Liver (tissue), 9 donors: Measurements from ENCODE around the gene RNF182. TPM values are rescaled to one million over a fixed set of nuclear protein-coding genes. Genes with fewer than 3 reads are reported as not detected.
"Not testable (repeated sequence)": the region's sequence is repeated elsewhere in the genome, so short reads cannot be mapped to it uniquely, and the experiment has no call there.

Source experiments
- DNase-seq: peaks from one replicate; pipeline ENCODE4 v3.0.0-alpha.2; 2017; ENCODE audit warnings: low spot score
- H3K27ac ChIP-seq, 2 donors: one replicate each; pipeline ENCODE4 v1.7.0; 2013; ENCODE audit warnings: inconsistent platforms in 2 of 2, low read length in 2 of 2, control low read depth in 1 of 2, low read depth in 1 of 2, mild to moderate bottlenecking in 1 of 2
- H3K27me3 ChIP-seq, 4 donors: one replicate each; pipeline versions ENCODE4 v1.6.1 to v1.7.0; 2013; ENCODE audit warnings: low read length in 3 of 4, inconsistent platforms in 1 of 4, mild to moderate bottlenecking in 1 of 4, moderate library complexity in 1 of 4; ENCODE audit not compliant: control insufficient read depth in 4 of 4, insufficient read depth in 4 of 4
- H3K36me3 ChIP-seq, 4 donors: one replicate each; pipeline versions ENCODE4 v1.6.1 to v1.7.0; 2013; ENCODE audit warnings: low read length in 3 of 4, mild to moderate bottlenecking in 3 of 4, low read depth in 1 of 4, moderate library complexity in 1 of 4; ENCODE audit not compliant: control insufficient read depth in 4 of 4, insufficient read depth in 3 of 4
- H3K4me1 ChIP-seq, 4 donors: one replicate each; pipeline versions ENCODE4 v1.6.1 to v1.7.0; 2013; ENCODE audit warnings: low read length in 3 of 4, mild to moderate bottlenecking in 3 of 4, moderate library complexity in 1 of 4; ENCODE audit not compliant: control insufficient read depth in 4 of 4, insufficient read depth in 4 of 4
- H3K4me3 ChIP-seq, 3 donors: one replicate each; pipeline versions ENCODE4 v1.6.1 to v1.7.0; 2013; ENCODE audit warnings: low read length in 3 of 3, control low read depth in 1 of 3, low read depth in 1 of 3, mild to moderate bottlenecking in 1 of 3
- H3K9ac ChIP-seq, 2 donors: one replicate each; pipeline ENCODE4 v1.7.0; 2013; ENCODE audit warnings: low read length in 2 of 2, mild to moderate bottlenecking in 2 of 2, moderate library complexity in 2 of 2, control low read depth in 1 of 2, low read depth in 1 of 2
- H3K9me3 ChIP-seq, 4 donors: one replicate each; pipeline versions ENCODE4 v1.6.1 to v1.7.0; 2013; ENCODE audit warnings: low read length in 3 of 4; ENCODE audit not compliant: control insufficient read depth in 4 of 4
- EGR1 ChIP-seq, 2 donors: IDR thresholded peaks; 2 replicates each; pipeline ENCODE4 v1.6.1; 2016 to 2018; ENCODE audit warnings: antibody characterized with exemption in 2 of 2, low read depth in 2 of 2
- FOXA1 ChIP-seq: IDR thresholded peaks from 2 replicates; pipeline ENCODE4 v1.6.1; 2016; ENCODE audit warnings: antibody characterized with exemption
- FOXA2 ChIP-seq: IDR thresholded peaks from 2 replicates; pipeline ENCODE4 v1.6.1; 2016; ENCODE audit warnings: antibody characterized with exemption
- GABPA ChIP-seq, 2 donors: IDR thresholded peaks in 1 of 2; conservative IDR thresholded peaks in 1 of 2; 2 replicates each; pipeline ENCODE4 v1.6.1; 2016; ENCODE audit warnings: antibody characterized with exemption in 2 of 2, mild to moderate bottlenecking in 1 of 2, moderate library complexity in 1 of 2
- HNF4A ChIP-seq, 2 donors: conservative IDR thresholded peaks; 2 replicates each; pipeline ENCODE4 v1.6.1; 2016; ENCODE audit warnings: antibody characterized with exemption in 2 of 2, mild to moderate bottlenecking in 2 of 2
- HNF4G ChIP-seq: IDR thresholded peaks from 2 replicates; pipeline ENCODE4 v1.6.1; 2016; ENCODE audit warnings: antibody characterized with exemption
- JUND ChIP-seq, 2 donors: IDR thresholded peaks; 2 replicates each; pipeline ENCODE4 v1.6.1; 2016; ENCODE audit warnings: antibody characterized with exemption in 2 of 2
- MAX ChIP-seq: IDR thresholded peaks from 2 replicates; pipeline ENCODE4 v1.6.1; 2016; ENCODE audit warnings: antibody characterized with exemption
- NR2F2 ChIP-seq: IDR thresholded peaks from 2 replicates; pipeline ENCODE4 v1.6.1; 2016; ENCODE audit warnings: antibody characterized with exemption
- RAD21 ChIP-seq, 2 donors: IDR thresholded peaks; 2 replicates each; pipeline ENCODE4 v1.6.1; 2016; ENCODE audit warnings: antibody characterized with exemption in 2 of 2, mild to moderate bottlenecking in 2 of 2
- RXRA ChIP-seq, 2 donors: IDR thresholded peaks; 2 replicates each; pipeline ENCODE4 v1.6.1; 2017 to 2018; ENCODE audit warnings: antibody characterized with exemption in 2 of 2, mild to moderate bottlenecking in 1 of 2
- SP1 ChIP-seq: IDR thresholded peaks from 2 replicates; pipeline ENCODE4 v1.6.1; 2018; ENCODE audit warnings: antibody characterized with exemption, mild to moderate bottlenecking
- TAF1 ChIP-seq: conservative IDR thresholded peaks from 2 replicates; pipeline ENCODE4 v1.6.1; 2016; ENCODE audit warnings: antibody characterized with exemption, mild to moderate bottlenecking
- YY1 ChIP-seq: IDR thresholded peaks from 2 replicates; pipeline ENCODE4 v1.6.1; 2016; ENCODE audit warnings: antibody characterized with exemption, mild to moderate bottlenecking
- ZBTB33 ChIP-seq: IDR thresholded peaks from 2 replicates; pipeline ENCODE4 v1.6.1; 2016; ENCODE audit warnings: antibody characterized with exemption
- WGBS: extraction: QIAGEN DNeasy Blood & Tissue Kit; methylation state at CpG from one replicate; pipeline ENCODE4 v1.1.7; 2013; 5-methylcytosine and 5-hydroxymethylcytosine counted together
- polyA plus RNA-seq, 2 donors: library from polyadenylated mRNA; stranded (reverse) in 1 of 2; unstranded in 1 of 2; fragments of 200-250 nt in 1 of 2; fragments of >200 nt in 1 of 2; fragmentation: Nextera tagmentation in 1 of 2; extraction: Ambion mirVana in 1 of 2; gene quantifications; one replicate each; pipeline versions ENCODE4 v1.2.1 to v1.2.3, GENCODE V29; 2013 to 2015
- total RNA-seq, 2 donors: library from RNA; depleted of rRNA; stranded (reverse); fragments of >200 nt; gene quantifications; one replicate each; pipeline ENCODE4 v1.2.3, GENCODE V29; 2014
- TF ChIP-seq, protein P1 (sequence below): fragments of 150-350 bp; IDR thresholded peaks from 2 replicates; pipeline ENCODE4 v1.5.1; 2017; ENCODE audit warnings: improper control_type of control experiment, low read depth, low read length; ENCODE audit not compliant: missing input control
- TF ChIP-seq, protein P2 (sequence below): IDR thresholded peaks from 2 replicates; pipeline ENCODE4 v1.6.1; 2016; ENCODE audit warnings: antibody characterized with exemption, mild to moderate bottlenecking
- TF ChIP-seq, protein P3 (sequence below): IDR thresholded peaks from 2 replicates; pipeline ENCODE4 v1.6.1; 2016; ENCODE audit warnings: antibody characterized with exemption
- donor health status: healthy.
- donor health status: healthy.
- donor health status: healthy.
- donor health status: healthy.
- donor health status: healthy.

RNF182 gene
- total and polyA plus RNA-seq, 4 donors, result 1.4 TPM; not detected in 3

GRCh38 chr6:14017626-14018475 lies 93.1 kb downstream of the RNF182 start:
- TF ChIP-seq RAD21 (IDR thresholded peaks at IDR 0.05) (no peak), SP1 (no peak), RXRA (IDR thresholded peaks at IDR 0.05) (no peak), FOXA1 (no peak), GABPA (IDR thresholded peaks at IDR 0.05 in 1 of 2, conservative IDR thresholded peaks at IDR 0.05 in 1 of 2) (no peak), HNF4A (conservative IDR thresholded peaks at IDR 0.05) (no peak), JUND (IDR thresholded peaks at IDR 0.05) (no peak), EGR1 (IDR thresholded peaks at IDR 0.05; ENCODE audit: low read depth in 2 of 2) (no peak)
- TF ChIP-seq, protein P1, sequence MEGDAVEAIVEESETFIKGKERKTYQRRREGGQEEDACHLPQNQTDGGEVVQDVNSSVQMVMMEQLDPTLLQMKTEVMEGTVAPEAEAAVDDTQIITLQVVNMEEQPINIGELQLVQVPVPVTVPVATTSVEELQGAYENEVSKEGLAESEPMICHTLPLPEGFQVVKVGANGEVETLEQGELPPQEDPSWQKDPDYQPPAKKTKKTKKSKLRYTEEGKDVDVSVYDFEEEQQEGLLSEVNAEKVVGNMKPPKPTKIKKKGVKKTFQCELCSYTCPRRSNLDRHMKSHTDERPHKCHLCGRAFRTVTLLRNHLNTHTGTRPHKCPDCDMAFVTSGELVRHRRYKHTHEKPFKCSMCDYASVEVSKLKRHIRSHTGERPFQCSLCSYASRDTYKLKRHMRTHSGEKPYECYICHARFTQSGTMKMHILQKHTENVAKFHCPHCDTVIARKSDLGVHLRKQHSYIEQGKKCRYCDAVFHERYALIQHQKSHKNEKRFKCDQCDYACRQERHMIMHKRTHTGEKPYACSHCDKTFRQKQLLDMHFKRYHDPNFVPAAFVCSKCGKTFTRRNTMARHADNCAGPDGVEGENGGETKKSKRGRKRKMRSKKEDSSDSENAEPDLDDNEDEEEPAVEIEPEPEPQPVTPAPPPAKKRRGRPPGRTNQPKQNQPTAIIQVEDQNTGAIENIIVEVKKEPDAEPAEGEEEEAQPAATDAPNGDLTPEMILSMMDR, result no peak
- TF ChIP-seq, protein P2, sequence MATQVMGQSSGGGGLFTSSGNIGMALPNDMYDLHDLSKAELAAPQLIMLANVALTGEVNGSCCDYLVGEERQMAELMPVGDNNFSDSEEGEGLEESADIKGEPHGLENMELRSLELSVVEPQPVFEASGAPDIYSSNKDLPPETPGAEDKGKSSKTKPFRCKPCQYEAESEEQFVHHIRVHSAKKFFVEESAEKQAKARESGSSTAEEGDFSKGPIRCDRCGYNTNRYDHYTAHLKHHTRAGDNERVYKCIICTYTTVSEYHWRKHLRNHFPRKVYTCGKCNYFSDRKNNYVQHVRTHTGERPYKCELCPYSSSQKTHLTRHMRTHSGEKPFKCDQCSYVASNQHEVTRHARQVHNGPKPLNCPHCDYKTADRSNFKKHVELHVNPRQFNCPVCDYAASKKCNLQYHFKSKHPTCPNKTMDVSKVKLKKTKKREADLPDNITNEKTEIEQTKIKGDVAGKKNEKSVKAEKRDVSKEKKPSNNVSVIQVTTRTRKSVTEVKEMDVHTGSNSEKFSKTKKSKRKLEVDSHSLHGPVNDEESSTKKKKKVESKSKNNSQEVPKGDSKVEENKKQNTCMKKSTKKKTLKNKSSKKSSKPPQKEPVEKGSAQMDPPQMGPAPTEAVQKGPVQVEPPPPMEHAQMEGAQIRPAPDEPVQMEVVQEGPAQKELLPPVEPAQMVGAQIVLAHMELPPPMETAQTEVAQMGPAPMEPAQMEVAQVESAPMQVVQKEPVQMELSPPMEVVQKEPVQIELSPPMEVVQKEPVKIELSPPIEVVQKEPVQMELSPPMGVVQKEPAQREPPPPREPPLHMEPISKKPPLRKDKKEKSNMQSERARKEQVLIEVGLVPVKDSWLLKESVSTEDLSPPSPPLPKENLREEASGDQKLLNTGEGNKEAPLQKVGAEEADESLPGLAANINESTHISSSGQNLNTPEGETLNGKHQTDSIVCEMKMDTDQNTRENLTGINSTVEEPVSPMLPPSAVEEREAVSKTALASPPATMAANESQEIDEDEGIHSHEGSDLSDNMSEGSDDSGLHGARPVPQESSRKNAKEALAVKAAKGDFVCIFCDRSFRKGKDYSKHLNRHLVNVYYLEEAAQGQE, result no peak
- Histone ChIP-seq H3K4me1 (no peaks in the 10 kb centered on the region), H3K9me3 (no peaks in the 10 kb centered on the region), H3K27ac (no peak overlapping the region), H3K27me3 (peaks cover 0 to 2% (median 0%) of the 10 kb centered on the region in 4 donors), H3K9ac (no peak overlapping the region), H3K36me3 (no peaks in the 10 kb centered on the region), H3K4me3 (no peak overlapping the region)
- no peak for DNase-seq
- WGBS, result 92% methylated on average over 46 of the region's 46 CpGs

- 82% methylated on average over 6 of the region's 6 CpGs for whole genome bisulfite sequencing
- H3K9me3 ChIP-seq, H3K27ac ChIP-seq, DNase-seq, H3K4me3 ChIP-seq, H3K9ac ChIP-seq, H3K36me3 ChIP-seq, H3K4me1 ChIP-seq, H3K27me3 ChIP-seq: not testable (repeated sequence)
Observed at GRCh38 chr6:14018559-14018958, 93.8 kb downstream of the RNF182 start.

DNA sequence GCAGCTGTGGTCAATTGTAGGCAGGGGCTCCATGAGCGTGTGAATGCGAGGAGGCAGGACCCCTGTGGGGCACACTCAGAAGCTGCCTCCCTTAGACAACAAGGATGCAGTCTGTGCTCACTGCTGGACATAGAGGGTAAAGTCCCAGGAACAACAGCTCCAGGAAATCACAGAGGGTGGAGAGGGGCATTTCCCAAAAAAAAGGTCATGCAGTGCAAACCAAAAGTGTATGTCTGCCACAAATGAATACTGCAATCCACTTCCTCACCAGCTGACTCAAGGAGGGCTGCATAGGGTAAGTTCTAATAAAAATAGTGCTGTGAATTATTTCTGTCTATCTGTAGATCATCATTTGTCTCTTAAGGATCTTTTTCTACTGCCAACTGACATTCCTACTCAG lies 95.8 kb downstream of the RNF182 start:
- Histone ChIP-seq H3K9me3 (no peaks in the 10 kb centered on the region), H3K4me1 (no peaks in the 10 kb centered on the region), H3K27ac (no peak overlapping the region), H3K4me3 (no peak overlapping the region), H3K27me3 (peaks cover 0 to 3% (median 0%) of the 10 kb centered on the region in 4 donors), H3K36me3 (no peaks in the 10 kb centered on the region), H3K9ac (no peak overlapping the region)
- no peak for DNase-seq
- 95% methylated on average over 2 of the region's 2 CpGs for WGBS
- TF ChIP-seq, protein P3, sequence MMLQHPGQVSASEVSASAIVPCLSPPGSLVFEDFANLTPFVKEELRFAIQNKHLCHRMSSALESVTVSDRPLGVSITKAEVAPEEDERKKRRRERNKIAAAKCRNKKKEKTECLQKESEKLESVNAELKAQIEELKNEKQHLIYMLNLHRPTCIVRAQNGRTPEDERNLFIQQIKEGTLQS, result no peak
- TF ChIP-seq HNF4A (conservative IDR thresholded peaks at IDR 0.05), result no peak
- no peak for TF ChIP-seq JUND (IDR thresholded peaks at IDR 0.05)
- TF ChIP-seq FOXA2, result no peak
- no peak for TF ChIP-seq RAD21 (IDR thresholded peaks at IDR 0.05)
- TF ChIP-seq HNF4G, result no peak
- TF ChIP-seq FOXA1, result no peak
- no peak for TF ChIP-seq GABPA (IDR thresholded peaks at IDR 0.05 in 1 of 2, conservative IDR thresholded peaks at IDR 0.05 in 1 of 2)
- no peak for TF ChIP-seq NR2F2
- no peak for TF ChIP-seq TAF1
- no peak for TF ChIP-seq YY1
- no peak for TF ChIP-seq ZBTB33
- TF ChIP-seq MAX, result no peak
- no peak for TF ChIP-seq RXRA (IDR thresholded peaks at IDR 0.05)
- TF ChIP-seq EGR1 (IDR thresholded peaks at IDR 0.05; ENCODE audit: low read depth in 2 of 2), result no peak
